GM21390 (cell line): ENCODE results near the gene TTC21A.
A peak's percentile ranks its signal among the peaks of the same experiment; 100 is the strongest.

Experiments used
- ATAC-seq: cut with Tn5 transposase; IDR thresholded peaks from one replicate; pipeline ENCODE4 v1.9.1; 2021; ENCODE audit not compliant: unreplicated experiment

Gene TTC21A

DNA sequence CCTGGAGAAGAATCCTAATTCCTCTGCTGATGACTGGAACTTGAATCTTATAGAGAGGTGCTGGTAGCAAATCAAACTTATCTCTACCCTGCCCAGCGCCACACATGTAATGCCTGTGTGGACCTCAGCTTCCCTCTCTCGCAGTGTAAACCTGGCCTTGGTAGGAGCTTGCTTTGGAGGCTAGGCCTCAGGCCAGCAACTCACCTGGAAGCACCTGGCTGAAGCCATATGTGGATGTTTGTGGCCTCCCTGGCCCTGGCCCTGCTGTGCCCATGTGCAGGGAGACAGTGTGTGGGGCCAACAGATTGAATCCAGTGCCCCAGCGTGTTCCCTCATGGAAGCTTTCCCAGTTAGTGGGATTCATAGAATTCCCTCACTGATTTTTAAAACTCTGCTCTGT, 8.4 kb downstream of the TTC21A start:
- ATAC-seq, result no peak

DNA sequence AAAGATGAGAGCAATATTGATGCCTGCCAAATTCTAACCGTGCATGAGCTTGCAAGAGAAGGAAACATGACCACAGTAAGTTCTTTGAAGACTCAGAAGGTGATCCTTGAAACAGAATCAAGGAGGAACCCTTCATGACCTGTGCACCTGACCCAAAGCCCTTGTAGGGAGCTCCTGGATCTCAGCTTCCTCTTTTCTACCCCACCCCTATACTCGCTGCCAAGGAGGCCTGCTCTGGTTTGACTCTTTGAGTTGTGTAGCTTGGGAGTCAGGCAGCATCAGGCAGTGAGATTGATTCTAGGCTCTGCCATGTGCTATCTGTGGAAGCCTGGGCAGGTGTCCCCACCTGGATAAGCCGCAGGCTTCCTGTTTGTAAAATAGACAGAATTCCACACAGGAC, 10.6 kb downstream of the TTC21A start:
- no peak for ATAC-seq

DNA sequence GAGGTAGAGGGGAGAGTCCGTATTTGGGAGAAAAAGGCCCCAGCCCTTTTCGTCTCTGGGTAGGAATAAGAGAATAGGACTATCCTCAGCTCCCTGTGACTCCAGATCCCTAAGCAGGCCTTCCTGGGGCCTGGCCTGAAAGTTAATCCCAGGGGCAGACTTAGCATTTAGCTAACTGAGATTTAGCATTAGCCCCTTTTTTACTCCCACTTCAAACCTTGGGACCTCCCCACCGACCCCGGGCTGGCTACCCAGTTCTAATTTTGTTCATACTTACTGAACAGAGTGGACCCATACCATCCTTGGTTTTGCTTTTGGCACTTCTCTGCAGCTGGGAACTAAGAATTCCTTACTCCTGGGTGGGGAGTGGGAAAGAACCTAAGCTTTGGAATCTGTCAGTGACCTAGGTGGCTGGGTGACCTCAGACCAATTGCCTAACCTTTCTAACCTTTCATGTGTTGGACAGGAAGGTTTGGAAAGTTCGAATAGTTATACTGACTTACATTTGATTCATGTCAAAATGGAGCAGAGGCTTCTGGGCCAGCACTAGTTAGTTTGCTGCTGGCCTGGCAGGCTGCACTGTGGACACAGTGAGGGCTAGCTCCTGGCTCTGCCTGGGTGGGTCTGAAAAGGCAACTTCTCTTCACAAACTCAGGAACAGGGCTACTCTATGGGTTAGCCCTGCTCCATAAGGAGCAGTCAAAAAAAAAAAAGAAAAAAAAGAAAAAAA, 11.6 kb downstream of the TTC21A start:
- no peak for ATAC-seq

DNA sequence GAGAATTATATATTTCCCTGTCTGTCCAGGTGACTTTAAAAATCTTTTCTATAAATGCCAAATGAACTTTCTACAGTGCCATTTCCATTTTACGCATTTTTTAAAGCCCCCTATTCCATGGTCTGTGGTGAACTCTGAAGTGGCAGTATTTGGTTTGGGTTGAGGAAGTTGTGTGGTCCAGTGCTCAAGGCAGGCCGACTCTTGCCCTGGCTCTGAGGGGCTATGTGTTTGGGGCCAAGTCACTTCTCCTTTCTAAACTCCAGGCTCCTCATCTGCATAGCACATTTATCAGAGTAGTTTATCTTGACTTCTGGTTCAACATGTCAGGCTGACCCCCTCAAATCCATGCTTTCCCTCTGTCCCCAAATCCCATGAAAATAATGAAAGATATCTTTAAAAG, 14.1 kb downstream of the TTC21A start:
- no peak for ATAC-seq

DNA sequence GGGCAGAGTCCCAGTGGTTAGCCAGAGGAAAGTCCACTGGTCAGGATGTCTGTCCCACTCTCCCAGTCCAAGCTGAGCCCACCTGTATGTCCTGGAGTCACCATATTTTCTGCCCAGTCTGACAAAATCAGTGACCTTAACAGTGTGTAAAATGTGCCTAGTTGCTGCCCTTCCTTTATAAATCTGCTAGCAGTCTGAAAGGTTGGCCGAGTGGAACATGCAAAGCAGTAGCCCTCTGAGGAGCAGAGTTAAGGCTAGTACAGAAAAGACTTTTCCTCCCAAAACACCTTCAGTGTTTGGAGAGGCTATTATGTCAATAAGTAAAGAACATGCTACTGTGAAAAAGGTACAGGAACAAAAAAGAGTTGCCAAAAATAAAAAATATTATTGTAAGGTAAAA, 15.3 kb downstream of the TTC21A start:
- ATAC-seq, result peak; percentile 69

DNA sequence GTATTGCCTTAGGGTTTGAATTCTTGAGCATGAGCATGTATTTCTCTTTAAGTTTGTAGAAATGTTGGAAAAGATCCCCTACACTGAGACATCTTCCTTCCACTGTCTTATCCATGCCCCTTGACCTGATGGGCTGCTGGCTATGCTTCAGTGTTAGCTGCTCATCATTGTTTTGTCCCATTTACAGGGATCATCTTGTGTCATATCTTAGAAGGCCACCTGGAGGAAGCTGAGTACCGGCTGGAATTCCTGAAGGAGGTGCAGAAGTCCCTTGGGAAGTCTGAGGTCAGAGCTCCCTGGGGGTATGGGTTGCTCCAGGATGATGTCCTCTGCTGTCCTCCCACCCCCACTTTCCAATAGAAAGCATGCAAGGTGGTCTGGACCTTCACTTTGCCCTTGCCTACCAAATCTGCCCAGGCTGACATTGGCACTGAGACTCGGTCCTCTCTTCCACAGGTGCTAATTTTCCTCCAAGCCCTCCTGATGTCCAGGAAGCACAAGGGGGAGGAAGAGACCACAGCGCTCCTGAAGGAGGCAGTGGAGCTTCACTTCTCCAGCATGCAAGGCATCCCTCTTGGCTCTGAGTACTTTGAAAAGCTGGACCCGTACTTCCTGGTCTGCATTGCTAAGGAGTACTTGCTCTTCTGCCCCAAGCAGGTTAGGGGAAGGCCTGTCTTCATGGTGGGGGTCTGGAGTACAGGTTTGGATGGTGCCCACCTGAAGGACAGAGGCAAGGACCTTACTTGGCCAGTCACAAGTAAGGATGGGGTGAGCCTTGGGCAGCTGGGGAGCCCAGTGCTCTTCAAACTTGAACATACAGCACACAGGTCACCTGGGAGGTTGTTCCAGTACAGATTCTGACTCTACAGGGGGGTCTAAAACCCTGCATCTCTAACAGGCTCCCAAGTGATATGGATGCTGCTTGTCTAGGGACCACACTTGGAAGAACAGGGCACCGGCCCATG, 17.7 kb downstream of the TTC21A start:
- ATAC-seq, result no peak

DNA sequence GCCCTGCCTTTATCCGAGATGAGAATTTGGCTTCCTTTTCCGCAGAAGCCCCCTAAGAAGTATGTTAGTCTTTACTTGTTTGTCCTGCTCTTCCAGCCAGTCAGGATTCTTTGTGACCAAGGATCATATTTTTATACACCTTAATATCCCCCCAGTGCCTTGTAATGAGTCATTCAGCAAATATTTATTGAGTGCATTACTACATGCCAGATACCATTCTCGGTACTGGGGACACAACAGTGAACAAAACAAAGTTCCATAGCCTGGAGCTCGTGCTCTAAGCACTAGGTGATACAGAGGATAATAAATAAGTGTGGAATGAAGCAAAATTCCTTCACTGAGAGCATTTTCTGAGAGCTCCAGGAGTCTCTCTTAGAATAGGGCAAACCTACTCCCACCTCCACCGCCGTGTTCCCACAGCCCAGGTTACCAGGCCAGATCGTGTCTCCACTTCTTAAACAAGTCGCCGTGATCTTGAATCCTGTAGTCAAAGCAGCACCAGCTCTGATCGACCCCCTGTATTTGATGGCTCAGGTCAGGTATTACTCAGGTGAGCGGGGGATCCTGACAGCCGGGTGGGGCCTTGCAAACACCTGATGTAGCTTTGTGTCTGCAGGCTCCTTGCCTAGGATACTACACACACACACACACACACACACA, 18.5 kb downstream of the TTC21A start:
- ATAC-seq, result no peak

DNA sequence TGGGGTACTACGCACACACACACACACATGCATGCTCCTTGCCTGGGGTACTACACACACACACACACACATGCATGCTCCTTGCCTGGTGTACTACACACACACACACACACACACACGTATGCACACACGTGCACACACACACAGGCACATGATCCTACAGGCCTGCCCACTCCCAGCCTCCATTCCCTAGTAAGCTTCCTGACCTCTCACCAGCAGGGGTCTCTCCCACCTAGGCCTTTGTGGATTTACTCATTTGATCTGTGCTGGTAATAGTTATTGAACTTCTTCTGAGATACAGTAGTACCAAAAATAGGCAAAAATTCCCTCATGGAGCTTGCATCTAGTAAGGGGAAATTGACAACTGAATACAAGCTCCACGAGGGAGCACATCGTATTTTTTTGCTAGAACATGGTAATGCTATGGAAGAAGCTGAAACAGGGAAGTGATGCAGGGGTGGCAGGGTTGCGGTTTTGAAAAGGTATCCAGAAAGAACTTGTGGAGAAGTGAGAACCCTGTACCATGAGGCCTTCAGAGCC, 19.1 kb downstream of the TTC21A start:
- no peak for ATAC-seq

DNA sequence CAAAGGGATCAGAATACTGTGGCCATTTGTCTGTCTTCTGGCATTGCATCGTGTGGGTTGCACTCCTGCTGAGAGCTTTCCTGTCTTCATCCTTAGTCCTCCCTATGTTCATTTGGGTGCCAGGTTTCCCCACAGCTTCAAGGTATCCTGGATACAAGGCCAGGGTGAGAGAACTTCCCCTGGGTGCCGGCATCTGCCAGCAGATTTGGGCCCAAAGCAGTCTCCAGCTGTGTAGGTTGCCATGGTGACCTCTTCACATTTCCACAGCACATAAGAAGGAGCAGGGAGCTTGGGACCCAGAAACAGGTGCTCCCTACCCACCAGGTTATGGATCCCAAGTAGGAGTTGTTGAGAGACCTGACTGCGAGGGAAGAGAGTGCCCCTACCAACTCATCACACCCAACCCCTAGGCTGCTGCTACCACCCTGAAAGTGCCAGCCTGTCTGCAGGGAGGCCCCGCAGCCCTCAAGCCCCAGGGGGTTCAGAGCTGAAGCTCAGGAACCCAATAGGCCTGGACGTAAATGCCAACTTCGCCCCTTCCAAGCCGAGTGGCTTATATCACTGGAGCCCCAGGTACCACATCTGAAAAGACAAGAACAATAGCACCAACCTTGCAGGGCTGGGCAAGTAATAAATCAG, 19.9 kb downstream of the TTC21A start:
- no peak for ATAC-seq

DNA sequence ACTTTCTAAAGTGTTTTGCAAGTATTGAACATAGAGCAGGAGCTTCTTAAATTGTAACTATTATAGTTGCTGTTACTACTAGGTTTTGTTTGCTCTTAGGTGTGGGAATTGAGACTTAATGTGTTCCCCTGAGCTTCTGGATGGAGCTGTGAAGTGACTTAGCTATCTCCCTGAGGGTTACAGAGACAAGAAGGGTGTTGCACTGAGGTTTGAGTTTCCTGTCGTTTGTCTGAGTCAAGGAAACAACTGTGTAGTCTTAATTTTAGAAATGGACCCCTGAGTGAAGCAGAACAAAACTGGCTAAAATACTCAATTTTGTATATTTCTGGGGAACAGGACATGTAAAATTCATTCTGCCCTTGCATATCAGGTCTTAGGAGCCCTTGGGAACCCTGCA, 20.4 kb downstream of the TTC21A start:
- no peak for ATAC-seq

DNA sequence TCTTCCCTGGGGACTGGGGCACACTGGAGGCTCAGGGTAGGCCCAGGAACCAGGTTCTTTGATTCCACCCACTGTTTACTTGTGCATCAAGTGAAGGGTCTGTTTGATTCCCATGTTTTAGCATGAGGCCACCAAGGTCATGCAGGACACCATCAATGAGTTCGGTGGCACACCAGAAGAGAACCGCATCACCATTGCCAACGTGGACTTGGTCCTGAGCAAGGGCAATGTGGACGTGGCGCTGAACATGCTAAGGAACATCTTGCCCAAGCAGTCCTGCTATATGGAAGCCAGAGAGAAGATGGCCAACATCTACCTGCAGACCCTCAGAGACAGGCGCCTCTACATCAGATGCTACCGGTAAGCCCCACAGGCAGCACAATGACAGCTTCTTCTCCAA, 21.5 kb downstream of the TTC21A start:
- ATAC-seq, result no peak

DNA sequence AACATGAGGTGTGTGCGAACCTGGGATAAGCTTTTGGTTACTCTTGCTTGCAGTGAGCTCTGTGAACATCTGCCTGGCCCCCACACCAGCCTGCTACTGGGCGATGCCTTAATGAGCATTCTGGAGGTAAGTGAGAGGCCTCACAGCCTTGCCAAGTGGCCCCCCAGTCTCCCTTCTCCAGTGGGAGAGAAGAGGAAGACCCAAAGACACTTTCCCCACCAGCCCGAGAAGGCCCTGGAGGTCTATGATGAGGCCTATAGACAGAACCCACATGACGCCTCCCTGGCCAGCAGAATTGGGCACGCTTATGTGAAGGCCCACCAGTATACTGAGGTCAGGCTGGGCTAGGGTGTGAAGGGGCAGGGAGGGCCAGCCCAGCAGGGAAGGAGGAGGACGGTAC, 22.5 kb downstream of the TTC21A start:
- no peak for ATAC-seq

DNA sequence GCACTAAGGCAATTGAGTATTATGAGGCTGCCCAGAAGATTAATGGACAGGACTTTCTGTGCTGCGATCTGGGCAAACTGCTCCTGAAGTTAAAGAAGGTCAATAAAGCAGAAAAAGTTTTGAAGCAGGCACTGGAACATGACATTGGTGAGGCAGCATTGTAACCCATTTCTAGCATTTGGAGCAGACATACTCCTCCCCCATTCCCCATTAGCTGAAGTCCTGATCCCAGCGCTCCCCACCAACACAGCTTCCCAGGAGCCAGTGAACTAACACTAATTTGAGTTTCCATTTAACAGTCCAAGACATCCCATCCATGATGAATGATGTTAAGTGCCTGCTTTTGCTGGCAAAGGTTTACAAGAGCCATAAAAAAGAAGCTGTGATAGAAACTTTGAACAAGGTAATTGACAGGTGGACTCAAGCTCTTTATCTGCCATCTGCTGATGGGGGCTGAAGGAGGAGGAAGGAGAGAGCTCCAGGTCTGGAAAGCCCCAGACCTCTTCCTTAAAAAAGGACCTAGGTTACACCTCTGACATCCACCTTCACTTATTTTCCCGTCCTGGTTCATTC, 23.3 kb downstream of the TTC21A start:
- no peak for ATAC-seq

DNA sequence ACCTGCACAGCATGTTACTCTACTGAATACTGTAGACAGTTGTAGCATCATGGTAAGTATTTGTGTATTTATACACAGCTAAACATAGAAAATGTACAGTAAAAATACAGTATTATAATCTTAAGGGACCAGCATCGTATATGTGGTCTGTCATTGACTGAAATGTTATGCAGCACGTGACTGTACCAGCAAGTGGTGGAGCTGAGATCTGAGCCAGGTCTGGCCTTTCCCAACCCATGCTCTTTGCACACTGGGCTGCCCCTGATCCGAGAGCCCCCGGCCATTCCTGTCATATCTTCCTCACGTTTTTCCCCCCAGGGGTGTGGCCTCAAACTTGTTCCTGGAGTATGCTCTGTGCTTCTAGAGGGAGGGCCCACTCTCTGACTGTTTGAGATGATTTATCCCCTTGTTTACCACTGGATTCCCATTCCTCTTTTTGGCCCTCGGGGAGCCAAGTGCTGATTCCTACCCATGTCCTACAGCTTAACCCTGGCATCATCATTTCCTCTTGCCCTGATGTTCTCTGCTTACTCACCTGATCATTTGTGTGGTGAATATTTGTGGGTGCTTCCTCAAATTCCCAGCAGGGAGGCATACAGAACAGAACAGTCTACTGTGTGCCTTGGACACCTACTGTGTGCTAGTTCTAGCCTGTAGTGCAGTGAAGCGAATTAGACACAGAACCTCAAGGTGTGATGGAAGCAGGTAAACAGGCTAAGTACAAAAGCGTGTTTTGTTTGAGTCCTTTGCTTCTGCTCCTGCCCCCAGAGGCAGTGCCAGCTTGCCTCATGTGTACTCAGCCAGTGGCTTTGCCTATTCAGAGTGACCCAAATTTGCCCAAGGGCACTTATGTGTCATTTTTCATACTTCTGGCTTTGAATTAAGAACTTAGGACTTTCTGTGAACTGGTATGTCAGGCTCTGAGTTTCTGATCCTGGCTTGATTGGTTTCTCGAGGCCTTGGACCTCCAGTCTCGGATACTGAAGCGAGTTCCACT, 24.9 kb downstream of the TTC21A start:
- ATAC-seq, result no peak

DNA sequence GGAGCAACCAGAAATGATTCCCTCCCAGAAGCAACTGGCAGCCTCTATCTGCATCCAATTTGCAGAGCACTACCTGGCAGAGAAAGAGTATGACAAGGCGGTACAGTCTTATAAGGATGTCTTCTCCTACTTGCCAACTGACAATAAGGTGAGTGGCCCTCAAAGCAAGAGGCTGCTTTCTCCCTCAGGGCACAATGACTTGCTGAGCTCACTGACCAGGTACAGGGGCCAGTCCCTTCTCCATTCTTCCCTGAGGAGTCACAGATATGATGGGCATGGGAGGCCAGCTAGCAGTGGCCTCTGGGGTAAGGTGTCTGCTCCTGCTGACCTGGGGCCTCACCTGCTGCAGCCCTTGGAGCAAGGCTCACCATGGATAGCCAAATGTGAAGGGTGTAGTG, 25.6 kb downstream of the TTC21A start:
- no peak for ATAC-seq

DNA sequence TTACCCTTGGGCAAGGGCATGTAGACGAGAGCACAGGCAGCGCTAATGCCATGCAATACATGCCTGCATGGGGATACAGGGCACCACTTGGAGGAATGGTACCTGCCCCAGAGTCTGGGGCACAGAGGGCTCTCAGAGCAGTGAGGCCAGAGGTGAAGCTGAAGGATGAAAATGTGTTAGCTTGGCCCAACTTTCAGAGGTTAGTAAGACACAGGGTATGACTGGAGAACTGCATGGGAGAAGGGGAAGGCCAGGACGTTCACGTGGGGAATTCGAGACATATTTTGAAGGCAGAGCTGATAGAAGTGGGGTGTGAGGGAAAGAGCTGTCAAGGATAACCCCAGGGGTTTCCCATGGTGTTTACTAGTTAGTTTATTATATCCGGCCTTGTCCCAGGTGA, 26.3 kb downstream of the TTC21A start:
- no peak for ATAC-seq

DNA sequence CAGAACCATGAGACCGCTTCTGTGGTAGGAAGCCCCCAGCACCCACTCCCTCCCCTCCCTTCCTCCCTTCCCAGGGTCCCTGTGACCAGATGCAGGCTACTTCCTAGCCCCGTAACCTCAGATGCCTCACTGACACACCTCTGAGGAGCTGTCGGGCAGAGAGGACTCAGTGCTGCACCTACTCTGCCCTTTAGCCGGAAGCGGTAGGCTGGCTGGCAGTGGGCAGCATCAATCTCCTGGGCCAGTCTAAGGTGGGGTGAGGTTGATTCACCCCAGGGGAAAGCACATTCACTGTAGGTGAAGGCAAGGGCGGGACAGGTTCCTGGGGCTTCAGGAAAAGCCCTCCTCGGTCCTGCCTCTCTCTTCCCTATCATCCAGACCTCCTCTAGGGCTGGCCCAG, 26.8 kb downstream of the TTC21A start:
- ATAC-seq, result no peak

DNA sequence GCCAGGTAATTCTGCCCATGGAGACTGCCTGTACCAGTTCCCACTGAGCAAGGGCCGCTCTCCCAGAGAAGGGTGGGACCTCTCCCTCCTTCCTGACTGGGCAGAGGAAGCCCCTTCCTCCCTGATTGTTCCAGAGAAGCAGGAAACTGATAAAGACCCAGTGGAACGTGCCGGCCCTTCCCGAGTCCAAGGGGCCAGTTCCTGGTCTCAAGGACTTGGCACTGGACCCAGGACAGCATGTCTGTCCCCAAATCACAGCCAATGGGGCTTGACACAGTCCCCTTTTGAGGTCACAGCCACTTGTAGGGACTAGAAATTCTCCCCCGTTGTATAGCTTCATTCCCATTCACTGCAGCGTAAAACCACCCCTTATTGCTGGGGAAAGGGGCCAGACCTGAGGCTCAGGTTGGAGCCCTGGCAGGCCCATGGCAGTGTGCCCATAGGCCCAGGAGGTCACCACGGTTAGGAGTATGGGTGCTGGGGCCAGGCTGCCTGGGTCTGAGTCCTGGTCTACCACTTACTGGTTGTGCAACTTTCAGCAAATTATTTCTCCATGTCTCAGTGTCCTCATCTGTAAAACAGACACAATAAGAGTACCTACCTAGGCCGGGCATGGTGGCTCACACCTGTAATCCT, 27.8 kb downstream of the TTC21A start:
- ATAC-seq, result no peak
